Measurements from ENCODE around the gene ISG15. TPM values are rescaled to one million over a fixed set of nuclear protein-coding genes. Genes with fewer than 3 reads are reported as not detected.

ISG15 gene
- total and polyA plus RNA-seq, 2 of the 13 experiments (the other 11 are each of a cell fraction or from before 2014, with no cell fraction given) = 42.1 to 54.9 TPM

DNA sequence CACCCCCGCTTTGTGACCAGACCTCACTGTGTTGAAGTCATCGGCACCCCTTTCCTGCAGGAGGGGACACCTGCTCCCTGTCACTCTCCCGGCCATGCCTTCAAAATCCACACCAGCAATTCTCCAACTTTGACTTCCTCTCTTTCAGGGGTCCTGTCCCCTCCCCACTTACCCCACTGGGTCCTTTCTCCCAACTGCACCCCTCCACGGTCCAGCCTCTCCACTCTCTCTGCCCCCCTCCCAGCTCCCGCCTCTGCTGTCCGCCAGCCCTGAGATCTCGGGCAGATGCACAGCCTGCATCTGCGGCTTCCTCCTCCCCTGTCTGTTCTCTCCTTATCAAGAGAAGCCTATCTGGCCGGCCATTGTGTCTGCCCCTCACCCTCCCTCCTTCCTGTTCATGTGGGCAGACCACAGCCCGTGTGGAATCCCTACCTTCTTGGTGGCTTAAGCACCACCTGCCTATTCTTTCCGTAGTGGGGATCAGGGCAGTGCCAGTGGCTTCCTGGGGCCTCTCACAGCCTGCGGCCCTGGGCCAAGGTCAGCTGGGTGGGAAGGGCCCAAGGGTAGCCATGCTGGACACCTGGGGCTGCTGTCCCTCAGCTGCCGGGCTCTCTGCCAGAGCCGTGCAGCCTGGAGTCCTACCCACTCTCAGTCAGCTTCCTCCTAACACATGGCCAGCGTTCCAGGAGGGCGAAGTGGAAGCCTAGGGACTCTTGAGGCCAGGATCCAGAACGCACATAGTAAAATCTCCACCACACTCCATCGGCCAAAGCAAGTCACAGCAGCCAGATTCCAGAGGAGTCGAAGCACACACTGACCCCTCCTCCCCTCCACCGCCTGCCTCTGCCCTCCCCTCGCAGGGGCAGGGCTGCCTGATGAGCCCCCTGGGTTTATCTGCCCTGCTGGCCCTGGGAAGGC, 8.3 kb upstream of the ISG15 start (continued):
- TF ChIP-seq ZMYM3 (CRISPR knock-in tag; IDR thresholded peaks at IDR 0.05) = no peak
- no peak for TF ChIP-seq JUNB (CRISPR knock-in tag; IDR thresholded peaks at IDR 0.05; ENCODE audit: borderline replicate concordance)
- no peak; the same call in 1 of the 2 replicates for TF ChIP-seq ZNF274 (CRISPR knock-in tag; IDR thresholded peaks at IDR 0.05)
- no peak for TF ChIP-seq NFE2L2 (IDR thresholded peaks at IDR 0.05; ENCODE audit: low read length)
- no peak for TF ChIP-seq ZNF597 (CRISPR knock-in tag; IDR thresholded peaks at IDR 0.05)
- no peak for TF ChIP-seq ZNF451 (CRISPR knock-in tag; IDR thresholded peaks at IDR 0.05)
- peak; percentile 44; the same call in 1 of the 2 replicates for TF ChIP-seq BCL3 (CRISPR knock-in tag; IDR thresholded peaks at IDR 0.05)
- TF ChIP-seq MBNL3 (CRISPR knock-in tag; conservative IDR thresholded peaks at IDR 0.05) = no peak
- TF ChIP-seq MAFK (conservative IDR thresholded peaks at IDR 0.05 in 1 of 2, IDR thresholded peaks at IDR 0.05 in 1 of 2; ENCODE audit: low read length in 2 of 2) = no peak
- no peak for TF ChIP-seq HOXD1 (CRISPR knock-in tag; IDR thresholded peaks at IDR 0.05)
- TF ChIP-seq ZNF678 (CRISPR knock-in tag; IDR thresholded peaks at IDR 0.05) = no peak
- no peak for TF ChIP-seq ZNF703 (CRISPR knock-in tag; IDR thresholded peaks at IDR 0.05; ENCODE audit: borderline replicate concordance)
- no peak for TF ChIP-seq ZNF260 (CRISPR knock-in tag; IDR thresholded peaks at IDR 0.05; ENCODE audit: borderline replicate concordance, low read depth)
- TF ChIP-seq ZNF672 (CRISPR knock-in tag; IDR thresholded peaks at IDR 0.05) = no peak
- TF ChIP-seq AKAP8 (CRISPR knock-in tag; IDR thresholded peaks at IDR 0.05) = peak; percentile 76; the same call in 1 of the 2 replicates
- TF ChIP-seq ZNF383 (CRISPR knock-in tag; IDR thresholded peaks at IDR 0.05; ENCODE audit: borderline replicate concordance) = 0 out of 2 replicates have a peak, but pooled peaks have one; percentile 6
- peak; percentile 31; the same call in 1 of the 2 replicates for TF ChIP-seq ZNF124 (CRISPR knock-in tag; IDR thresholded peaks at IDR 0.05)
- peak; percentile 63; the same call in 1 of the 2 replicates for TF ChIP-seq TARDBP (CRISPR knock-in tag; IDR thresholded peaks at IDR 0.05)
- TF ChIP-seq, protein P1, sequence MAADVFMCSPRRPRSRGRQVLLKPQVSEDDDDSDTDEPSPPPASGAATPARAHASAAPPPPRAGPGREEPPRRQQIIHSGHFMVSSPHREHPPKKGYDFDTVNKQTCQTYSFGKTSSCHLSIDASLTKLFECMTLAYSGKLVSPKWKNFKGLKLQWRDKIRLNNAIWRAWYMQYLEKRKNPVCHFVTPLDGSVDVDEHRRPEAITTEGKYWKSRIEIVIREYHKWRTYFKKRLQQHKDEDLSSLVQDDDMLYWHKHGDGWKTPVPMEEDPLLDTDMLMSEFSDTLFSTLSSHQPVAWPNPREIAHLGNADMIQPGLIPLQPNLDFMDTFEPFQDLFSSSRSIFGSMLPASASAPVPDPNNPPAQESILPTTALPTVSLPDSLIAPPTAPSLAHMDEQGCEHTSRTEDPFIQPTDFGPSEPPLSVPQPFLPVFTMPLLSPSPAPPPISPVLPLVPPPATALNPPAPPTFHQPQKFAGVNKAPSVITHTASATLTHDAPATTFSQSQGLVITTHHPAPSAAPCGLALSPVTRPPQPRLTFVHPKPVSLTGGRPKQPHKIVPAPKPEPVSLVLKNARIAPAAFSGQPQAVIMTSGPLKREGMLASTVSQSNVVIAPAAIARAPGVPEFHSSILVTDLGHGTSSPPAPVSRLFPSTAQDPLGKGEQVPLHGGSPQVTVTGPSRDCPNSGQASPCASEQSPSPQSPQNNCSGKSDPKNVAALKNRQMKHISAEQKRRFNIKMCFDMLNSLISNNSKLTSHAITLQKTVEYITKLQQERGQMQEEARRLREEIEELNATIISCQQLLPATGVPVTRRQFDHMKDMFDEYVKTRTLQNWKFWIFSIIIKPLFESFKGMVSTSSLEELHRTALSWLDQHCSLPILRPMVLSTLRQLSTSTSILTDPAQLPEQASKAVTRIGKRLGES (CRISPR knock-in tag; IDR thresholded peaks at IDR 0.05; ENCODE audit: borderline replicate concordance) = no peak
- TF ChIP-seq PLRG1 (conservative IDR thresholded peaks at IDR 0.05) = no peak
- TF ChIP-seq, protein P2, sequence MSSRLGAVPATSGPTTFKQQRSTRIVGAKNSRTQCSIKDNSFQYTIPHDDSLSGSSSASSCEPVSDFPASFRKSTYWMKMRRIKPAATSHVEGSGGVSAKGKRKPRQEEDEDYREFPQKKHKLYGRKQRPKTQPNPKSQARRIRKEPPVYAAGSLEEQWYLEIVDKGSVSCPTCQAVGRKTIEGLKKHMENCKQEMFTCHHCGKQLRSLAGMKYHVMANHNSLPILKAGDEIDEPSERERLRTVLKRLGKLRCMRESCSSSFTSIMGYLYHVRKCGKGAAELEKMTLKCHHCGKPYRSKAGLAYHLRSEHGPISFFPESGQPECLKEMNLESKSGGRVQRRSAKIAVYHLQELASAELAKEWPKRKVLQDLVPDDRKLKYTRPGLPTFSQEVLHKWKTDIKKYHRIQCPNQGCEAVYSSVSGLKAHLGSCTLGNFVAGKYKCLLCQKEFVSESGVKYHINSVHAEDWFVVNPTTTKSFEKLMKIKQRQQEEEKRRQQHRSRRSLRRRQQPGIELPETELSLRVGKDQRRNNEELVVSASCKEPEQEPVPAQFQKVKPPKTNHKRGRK (CRISPR knock-in tag; IDR thresholded peaks at IDR 0.05) = no peak
- TF ChIP-seq, protein P3, sequence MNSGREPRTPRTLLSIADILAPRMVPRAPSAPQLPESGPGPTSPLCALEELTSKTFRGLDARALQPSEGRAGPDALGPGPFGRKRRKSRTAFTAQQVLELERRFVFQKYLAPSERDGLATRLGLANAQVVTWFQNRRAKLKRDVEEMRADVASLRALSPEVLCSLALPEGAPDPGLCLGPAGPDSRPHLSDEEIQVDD (CRISPR knock-in tag; IDR thresholded peaks at IDR 0.05; ENCODE audit: borderline replicate concordance) = no peak

Data from HepG2 (cell line).